Stimulated activated naive CD4-positive, alpha-beta T cell treated with Interleukin-2 at 50 U/mL for 16 hours (primary cell): ENCODE data around the gene ADNP.

ENCODE experiments used
- DNase-seq: peaks from one replicate; lab custom pipeline; 2025; lab: John Stamatoyannopoulos, UW

ADNP gene

DNA sequence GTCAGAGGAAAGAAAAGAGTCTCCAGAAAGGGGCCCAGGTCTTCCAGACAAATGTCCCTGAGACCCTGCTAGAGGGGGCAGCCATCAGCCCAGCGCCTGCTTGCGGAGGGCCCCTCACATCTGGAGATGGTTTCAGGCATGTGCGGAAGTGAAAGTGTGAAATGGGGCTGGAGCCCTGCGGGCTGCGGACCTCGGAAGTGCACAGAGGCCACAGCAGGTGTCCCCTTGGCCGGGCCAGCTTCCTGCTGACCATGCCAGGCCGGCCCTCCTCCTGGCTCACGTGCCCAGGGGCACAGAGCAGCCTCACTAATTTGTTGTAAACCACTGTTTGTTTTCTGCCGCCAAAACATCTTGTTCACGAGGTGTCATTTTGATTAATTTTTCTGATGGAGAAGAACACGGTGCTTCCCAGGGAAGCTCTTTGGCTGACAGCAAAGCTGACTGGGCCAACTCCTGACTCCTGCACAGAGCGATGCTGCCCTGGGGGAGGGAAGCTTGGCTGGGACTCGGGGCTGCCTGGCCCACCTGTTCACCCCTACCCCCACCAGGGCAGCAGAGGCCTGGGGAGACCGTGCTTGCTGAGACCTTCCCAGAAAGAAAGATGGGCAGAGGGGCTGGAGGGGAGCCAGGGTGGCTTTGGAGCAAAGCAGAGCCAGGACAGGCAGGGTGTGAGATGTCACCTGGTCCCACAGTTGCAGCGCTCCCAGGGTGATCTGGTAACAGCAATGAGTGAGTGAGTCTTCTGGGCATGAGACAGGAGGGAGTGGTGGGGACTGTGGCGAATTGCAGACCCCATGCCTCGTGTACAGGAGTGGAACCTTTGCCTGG lies 82.2 kb downstream of the ADNP start:
- no peak for DNase-seq

DNA sequence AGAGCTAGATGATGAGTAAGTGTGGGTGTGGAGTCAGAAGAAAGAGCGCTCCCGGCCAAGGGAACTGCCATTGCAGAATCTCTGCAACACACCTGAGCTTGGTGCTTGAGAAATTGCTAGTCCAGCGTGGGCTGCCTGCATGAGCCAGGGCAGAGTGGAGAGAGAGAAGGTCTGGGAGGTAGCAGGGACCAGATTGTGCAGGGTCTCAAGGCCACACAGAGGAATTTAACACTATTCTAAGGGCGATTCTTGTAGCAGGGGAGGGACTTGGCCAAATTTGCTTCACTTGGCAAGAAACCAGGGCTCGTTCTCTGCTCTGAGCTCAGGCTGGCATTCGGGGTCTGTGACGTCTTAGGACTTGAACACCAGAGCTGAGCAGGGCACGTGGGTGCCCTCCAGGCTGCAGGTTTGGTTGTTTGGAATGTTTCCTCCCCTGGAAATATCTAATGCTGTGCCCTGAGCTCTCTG lies 82.9 kb downstream of the ADNP start:
- no peak for DNase-seq

DNA sequence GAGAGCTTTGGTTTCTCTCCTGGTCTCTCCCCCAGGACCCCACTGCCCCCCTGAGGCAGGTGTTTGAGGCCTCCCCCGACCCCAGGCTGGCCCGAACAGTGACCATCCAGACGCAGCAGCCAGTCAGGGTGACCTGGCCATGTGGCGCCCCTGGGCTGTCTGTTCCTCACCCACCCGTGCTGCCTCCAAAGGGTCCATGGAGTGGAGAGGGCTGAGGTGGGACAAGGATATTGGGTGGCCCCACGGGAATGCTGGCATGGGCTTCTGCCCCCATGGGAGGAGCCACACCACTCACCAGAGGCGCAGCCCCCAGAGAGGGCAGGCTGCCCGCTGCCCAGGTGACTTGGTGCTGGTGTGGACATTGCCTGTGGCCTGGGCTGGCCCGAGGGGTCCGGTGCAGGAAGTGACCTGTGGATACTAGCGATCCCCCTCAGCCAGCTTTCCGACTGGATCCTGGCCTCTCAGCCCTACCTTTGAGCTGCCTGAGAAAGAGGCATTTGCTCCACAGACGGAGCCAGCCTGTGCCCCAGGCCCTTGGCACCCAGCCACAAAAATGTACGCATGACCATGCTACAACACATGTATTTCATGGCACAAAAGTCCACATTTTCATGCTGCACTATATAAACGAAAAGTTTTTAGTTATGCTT lies 85.5 kb downstream of the ADNP start:
- no peak for DNase-seq

DNA sequence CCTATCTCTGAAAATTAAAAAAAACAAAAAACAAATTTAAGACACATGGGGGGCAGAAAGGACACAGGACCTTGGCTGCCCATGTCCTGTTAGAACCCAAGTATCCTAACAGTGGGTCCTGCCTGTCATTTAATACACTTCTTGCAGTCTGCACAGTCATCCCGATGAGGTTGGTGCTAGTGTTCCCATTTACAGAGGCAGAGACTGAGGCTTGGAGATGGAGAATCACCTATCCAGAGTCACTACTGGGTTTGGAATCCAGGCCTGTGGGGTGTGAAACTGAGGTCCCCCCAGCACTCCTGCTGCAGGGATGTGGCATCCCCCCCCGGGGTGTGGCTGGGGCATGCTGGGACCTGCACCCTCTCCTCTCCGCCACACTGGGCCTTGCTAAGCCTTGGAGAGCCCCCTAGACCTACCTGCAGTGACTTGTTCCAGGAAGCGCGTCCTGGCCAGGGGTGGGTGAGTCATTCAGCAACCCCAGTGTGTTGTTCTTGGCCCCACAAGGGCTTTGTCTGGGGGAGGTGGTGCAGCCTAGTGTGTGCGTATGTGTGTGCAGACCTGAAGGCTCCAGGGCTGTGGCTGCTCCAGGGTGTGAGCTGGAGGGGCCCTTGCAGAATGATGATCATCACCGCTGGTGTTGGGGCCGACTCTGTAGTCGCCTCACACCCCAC lies 86.7 kb downstream of the ADNP start:
- no peak for DNase-seq

DNA sequence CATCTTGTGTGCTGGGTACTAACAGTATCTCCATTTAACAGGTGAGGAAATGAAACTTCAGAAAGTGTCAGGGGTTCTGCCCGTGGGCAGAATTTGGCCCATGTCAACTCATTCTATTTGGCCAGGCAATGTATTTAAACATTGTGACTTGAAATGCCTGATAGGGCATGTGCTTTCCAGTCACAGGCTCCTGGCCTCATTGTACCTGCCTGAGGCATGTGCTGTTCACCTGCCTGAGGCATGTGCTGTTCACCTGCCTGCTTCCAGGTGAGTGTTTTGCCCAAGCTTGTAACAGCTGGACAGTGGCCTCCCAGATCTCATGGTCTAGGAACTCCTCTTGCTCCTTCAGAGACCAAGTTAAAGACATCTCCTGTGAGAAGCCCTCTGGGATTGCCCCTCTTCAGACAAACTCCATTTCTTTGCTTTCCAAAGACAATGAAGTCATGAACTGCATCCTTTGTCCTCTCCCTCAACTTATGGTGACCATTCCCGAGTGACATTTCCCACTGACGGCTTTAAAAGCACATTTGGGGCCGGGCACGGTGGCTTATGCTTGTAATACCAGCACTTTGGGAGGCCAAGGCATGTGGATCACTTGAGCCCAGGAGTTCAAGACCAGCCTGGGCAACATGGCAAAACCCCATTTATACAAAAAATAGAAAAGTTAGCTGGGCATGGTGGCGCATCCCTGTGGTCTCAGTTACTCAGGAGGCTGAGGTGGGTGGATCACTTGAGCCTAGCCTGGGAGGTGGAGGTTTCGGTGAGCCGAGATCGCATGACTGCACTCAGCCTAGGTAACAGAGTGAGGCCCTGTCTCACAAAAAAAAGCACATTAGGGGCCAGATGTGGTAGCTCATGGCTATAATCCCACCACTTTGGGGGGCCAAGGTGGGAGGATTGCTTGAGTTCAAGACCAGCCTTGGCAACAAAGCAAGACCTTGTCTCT lies 87.6 kb downstream of the ADNP start:
- DNase-seq: no peak

DNA sequence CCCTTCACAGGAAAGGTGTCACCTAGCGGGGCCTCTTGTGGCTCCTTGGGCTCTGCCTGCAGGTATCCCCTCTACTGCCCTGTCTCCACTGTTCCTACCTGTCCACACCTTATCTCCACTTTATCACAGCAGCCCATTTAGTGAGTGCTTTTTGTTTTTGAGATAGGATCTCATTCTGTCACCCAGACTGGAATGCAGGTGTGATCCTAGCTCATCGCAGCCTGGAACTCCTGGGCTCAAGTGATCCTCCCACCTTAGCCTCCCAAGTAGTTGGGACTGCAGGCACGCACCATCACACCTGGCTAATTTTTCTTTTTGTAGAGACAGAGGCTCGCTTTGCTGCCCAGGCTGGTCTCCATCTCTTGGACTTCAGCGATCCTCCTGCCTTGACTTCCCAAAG lies 88.4 kb downstream of the ADNP start:
- no peak for DNase-seq
